ENCODE results near the gene PLEKHG7.
"Not testable (repeated sequence)": the region's sequence is repeated elsewhere in the genome, so short reads cannot be mapped to it uniquely, and the experiment has no call there.

Gene PLEKHG7

DNA sequence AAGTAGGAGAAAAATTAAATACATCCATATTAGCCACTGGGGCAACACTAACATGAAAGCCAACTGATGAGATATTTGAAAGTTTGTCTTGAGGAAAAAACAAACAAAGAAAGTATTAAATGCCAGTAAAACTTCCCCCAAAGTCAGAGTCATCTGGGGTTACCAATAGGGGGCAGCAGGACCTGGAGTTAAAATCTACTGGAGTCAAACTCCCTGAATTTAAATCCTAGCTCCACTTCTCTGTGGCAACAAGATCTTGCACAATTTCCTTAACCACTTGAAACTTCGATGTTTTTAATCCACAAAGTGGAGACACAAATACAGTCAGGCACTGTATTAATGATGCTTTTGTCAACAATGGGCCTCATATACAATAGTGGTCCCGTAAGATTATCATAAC is 14.4 kb downstream of the PLEKHG7 start:
- no peak for DNase-seq

DNA sequence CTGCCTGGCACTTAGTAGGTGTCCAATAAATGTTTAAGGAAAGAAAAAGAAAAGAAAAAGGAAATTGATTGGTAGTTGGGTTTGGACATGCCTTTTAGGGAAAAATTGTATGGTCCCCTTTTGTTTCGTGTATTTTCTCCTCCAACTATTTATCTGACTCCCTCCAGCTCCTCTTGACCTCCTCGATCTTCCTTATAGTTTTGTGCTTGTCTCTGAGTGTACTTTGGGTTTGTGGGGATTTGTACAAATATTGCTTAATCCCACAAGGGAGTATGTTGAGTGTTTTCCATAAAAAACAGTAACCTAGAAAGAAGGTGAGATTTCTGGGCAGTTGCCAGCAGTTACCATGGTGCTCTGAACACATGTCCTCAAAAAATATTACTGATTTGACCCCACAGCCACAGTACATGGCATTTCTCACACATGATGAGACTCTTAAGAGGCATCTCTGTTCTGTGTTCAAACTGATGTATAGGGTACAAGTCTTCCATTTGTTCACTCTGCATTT is 15.7 kb downstream of the PLEKHG7 start:
- peak; percentile 31 for DNase-seq

DNA sequence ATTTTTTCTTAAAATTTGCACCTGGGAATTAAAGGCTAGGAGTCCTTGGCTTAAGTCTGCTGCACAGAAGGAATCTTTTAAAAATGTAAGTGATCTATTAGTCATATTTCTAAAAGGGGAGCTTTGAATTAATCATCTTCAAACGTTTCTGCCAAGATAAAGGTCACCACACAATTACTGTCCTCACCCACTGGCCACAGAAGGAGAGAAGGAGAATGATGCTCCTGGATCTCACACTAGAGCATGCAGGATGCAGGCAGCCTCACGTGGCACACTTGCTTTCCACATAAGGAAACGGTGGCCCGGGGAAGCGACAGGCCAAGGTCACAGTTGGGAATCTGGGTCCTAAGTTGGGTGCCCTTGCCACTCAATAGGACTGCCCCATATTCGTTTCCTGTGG is 16.9 kb downstream of the PLEKHG7 start:
- DNase-seq, result peak; percentile 61

DNA sequence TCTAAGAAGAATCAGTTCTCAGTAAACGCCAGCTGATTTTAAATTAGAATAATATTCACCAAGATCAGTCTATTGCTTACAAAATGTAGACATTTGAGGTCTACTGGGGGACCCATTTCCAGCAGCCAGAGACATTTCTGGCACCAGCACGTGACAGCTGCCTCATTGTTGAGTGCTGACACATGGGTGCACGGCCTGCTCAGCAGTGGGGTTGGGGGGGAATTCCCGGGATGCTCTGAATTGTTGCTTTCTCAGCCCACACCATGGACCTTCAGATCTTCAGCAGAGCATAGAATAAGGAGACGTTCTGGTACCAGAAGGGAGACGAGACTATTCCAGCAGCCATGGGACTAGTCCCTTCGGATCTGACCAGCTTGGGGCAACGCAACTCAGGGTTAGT is 18.3 kb downstream of the PLEKHG7 start:
- DNase-seq, result peak; percentile 41

DNA sequence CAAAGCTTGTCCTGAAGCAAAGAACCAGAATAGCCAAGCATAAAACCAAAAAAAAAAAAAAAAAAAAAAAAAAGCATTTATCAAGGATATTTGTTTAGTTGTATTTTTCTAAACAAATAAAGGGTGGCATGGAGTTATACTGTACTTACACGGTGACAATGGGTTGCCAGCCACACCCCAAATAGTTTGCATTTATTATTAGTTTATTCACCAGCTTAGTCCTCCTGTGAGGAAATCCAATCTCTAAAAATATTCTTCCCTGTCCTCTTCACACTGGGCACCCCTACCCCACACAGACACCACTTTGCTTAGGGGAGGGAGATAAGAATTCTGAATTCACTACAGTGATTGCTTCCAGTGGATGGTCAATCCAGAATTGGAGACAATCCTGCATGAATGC is 18.9 kb downstream of the PLEKHG7 start:
- DNase-seq, result no peak

DNA sequence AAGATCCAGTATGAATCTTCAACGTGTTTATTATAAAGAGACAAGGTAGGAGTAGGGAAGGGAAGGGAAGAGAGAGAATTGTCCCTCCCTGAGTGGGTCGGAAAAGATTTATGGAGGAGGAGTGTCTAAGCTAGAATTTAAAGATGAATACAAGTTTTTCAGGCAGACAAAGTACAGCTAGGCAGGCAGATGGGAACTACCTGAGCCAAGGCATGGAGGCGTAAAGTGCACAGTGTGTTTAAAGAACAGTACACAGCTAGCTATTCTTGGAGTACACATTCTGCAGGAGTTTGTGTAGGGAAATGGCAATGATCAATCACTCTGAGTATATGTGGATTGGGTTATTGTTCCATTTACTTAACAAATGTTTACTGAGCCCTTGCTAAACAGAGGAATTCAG is 20.1 kb downstream of the PLEKHG7 start:
- no peak for DNase-seq

DNA sequence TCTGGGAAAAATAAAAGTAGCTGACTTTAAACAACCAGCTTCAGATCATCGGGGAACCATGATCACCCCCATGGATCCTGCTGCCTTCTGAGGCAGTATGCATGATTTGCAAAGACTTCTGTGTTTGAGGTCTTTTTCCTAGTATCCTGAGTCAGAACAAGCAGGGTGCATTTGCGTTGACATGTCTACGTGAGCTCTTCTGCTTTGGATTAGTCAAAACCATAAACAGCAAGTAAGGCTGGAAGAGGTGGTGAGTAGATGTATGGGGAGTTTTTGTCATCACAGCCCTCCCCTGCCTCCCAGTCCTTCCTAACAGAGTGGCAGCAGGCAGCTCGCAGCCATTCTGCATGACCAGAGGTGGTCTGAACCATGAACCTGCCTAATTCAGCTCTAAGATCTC is 24.1 kb downstream of the PLEKHG7 start:
- DNase-seq, result no peak

DNA sequence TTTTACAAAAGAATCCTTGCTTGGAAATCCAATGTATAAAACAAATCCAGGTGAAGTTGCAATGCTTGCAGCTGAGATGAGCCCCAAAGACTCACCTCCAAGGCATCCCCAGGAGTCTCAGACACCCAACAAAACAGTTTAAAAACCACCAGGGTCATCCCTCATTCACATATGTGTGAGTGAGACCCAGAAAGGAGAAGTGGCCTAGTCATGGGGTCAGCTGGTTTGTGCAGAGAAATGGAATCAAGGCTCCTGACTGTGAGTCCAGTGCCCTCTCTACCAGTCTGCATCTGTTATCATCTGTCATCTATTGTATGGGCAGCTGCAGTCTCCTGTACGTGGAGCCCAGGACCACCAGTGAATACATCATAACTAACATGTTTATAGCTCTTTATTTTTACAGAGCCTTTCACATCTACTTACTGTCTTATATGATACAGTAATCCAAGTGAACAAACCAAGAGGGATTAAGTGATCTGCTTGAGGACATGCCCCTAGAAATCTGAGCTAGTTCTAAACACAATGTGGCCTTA is 27.1 kb downstream of the PLEKHG7 start:
- DNase-seq, result no peak

DNA sequence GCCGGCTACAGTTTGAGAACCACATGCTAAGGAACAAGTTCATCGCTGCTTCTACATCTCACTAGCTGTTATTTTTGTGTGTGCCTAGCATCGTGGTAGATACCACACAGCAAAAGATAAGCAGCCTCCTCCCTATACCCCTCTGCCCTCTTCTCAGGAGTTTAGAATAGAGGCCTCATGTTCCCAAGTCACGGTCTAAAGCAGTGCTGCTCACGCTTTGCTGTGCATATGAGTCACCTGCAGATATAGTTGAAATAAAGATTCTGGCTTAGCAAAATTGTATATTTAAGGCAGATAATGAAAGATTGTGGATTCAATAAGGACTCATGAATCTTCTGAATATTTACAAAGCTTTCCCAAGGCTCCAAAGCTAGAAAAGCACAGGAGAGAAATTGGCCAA is 28.0 kb downstream of the PLEKHG7 start:
- DNase-seq, result no peak

DNA sequence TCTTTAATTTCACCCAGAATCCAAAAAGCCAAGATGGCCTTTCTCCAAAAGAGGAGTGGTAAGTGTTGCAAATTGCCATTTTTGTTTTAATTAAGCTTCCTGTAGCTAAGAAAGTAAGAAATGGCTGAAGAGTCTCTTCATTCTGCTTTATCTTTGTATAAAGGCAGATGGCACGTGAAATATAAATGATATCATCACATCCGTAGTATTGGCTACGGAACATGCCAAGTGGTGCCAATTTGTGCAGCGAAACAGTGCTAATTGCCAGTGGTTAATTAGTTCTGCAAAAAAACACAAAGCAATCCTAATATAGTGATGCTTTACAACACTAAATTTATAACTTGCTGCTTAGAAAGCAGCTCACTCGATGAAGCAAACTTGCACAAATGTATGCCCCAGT is 29.4 kb downstream of the PLEKHG7 start:
- DNase-seq, result no peak

DNA sequence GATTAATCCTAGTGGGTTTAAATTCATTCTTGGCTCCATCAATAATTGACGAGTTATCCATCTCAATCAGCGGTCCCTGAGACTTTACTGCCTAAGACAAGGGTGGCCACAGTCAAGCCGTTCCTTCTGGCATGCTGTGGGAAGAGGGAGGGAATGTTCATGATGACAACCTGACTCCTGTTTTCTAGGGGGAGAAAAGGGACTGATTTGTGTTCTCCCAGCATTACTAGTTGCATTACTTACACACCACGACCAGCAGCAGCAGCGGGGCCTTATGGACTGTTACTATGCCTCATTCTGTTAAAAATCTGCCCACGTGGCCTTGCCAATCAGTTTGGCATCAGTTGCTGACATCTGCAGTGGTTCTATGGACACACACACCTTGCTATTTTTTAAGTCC is 29.9 kb downstream of the PLEKHG7 start:
- DNase-seq, result no peak

DNA sequence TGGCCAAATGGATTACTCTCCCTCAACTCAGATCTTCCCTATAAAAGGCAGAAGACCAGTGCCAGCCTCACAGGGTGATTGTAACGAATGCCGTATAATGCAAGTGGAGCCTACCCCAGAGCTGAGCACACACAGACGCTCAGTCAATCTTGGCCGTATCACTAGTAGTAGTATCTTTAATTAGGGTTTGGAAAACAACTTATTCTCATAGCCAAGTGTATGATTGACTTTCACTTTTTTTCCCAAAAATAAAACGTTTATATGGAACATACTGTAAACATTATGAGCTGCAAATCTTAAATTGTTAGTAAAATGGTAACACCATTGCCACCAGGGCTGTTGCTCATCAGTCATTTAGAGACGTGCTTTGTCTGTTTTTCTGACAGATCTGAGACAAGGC is 30.4 kb downstream of the PLEKHG7 start:
- DNase-seq, result no peak

DNA sequence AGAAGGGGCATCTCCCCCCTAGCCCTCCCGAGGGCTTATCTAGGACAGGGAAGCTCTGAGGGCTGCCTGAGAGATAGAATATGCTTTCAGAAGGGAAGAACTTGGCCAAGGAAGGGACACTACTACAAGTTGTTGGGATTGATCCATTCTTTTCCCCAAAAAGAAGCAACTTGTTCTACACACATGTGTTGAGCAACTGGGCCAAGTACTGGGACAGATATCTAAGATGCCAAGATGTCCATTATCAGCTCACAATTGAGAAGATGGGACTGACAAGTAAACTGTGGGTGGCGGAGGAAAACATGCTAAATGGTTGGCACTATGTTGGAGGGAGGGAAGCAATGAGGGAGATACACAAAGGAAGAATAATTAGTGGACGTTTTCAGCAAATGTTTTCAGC is 30.9 kb downstream of the PLEKHG7 start:
- no peak for DNase-seq

DNA sequence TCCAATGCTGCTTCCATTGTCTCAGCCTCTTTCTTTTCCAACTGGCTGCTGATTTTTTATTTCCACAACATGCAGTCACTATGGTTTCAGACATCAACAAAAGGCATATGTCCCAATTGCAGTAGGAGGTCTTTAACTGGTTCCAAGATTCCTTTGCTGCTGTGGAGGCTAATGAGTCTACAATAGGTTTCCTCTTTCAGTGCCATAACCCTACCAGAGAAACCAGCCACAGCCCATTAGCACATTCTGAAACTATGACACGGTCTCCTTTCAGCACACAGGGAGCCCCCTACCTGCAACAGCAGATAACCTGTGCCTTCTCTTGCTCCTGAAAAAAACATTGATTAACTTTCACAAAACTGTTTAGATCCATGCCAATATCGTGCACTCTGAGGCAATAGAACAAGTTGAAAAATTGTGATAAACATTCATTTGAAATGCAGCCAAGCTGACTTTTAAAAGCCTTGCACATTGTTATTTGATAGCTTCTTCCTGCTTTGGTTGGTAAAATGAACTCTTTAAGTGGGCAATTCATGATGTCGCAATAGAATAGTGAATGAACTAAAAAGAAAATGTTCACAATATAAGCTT is 32.4 kb downstream of the PLEKHG7 start:
- DNase-seq, result no peak

DNA sequence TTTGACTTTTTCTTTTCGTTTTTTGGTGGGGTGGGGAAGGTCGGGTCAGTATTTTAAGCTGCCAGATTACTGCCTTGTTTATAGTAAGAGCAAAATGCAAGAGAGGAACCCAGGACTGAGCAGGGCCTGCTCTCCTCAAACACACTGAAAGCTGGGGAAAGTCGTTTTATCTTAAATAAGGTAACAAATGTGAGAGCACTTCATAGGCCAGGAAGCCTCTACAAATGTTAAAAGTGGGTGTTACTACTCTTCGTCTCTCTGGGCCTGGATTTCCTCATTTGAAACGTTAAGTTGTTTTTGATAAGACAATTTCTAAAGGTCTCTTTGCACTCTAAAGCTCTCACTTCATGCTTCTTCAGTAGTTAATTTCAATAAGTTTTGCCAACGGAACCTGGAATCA is 33.8 kb downstream of the PLEKHG7 start:
- DNase-seq, result no peak

DNA sequence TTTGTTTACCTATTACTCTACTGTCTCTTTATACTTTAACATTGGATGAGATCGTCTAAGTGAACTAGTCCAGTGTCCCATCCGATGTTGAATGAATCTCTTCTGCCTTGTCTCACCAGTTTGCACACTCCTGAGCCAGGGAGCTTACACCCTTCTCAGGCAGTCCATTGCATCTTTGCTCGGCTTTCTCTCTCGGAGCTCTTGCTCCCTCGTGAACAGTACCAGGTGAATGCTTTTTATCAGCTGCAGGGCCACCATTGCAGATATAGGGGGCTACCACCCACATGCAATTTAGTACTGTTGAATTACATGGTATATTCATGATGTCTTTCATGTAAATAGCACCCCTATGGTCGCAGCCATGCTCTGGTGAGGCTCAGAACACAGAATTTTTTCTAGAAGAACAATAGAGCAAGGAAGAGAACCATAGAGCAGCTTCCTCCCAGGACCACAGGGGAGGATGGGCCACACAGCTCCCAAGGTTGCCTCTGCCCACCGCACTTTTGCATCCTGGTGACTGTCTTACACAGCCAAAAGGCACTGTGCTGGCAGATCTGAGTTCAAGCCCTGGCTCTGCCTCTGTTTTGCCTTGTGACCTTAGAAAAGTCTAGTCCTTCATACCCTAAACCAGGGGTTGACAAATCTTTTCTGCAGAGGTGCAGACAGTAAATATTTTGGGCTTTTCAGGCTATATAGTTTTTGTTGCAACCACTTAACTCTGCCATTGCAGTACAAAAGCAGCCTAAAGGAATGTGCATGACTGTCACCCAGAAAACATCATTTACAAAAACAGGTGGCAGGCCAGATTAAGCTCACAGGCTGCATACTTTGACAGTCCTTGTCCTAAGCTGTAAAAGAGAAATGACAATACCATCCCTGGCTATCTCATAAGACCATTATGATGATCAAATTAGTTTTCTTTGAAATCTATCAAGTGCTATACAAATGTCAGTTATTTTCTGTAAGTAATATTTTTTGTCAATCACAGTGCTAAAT is 35.4 kb downstream of the PLEKHG7 start:
- no peak for DNase-seq

DNA sequence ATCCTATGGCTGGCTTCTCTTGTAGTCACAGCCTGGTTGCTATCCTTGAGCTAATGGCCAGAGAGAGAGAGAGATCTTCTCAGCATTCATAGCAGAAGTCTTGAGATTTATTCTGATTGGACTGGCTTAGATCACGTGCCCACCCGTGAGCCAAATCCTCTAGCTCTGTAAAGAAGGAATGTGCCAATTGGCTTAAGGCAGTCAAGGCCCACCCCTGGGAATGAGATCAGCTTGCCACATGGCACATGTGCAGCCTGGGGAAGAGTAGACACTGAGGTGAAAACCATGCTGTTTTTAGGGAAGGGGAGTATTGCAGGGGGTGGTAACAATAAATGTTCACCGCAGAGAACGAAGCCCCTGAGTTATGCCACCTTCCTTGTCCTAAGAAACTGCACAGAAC is 36.3 kb downstream of the PLEKHG7 start:
- DNase-seq, result no peak

DNA sequence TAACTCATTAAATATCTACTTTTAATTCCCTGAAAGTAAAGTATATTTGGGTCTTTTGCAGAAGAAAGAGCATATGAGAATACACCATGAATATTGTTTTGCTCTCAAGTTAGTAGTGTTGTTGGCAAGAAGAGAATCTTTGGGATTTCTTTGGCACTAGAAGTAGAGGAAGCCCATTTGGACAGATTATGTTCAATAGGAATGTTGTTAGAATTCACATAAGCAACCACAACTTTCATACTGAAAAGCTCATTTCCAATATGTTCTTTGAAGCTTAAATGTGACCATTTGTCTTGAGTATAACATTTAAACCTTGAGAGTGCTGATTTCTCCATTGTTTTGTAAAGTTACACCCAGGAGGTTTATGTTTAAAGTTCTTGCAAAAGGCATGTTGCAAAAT is 37.6 kb downstream of the PLEKHG7 start:
- no peak for DNase-seq

DNA sequence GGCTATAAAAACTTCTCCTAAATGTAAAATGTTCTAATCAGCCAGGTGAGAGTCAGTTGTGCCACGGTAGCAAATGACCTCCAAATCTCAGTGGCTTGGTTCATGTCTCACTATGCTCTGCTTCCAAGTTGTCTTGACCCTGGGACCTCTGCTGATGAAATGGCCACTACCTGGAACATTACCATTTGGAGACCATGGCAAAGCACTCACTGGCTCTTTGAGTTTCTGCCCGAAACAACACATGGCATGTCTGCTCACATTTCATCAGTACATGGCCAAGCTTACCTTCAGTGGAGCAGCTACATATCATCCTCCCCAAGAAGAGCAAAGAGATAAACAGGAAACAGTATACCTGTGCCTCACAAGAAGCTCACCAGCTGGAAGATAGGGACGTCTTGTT is 40.2 kb downstream of the PLEKHG7 start:
- DNase-seq, result no peak

DNA sequence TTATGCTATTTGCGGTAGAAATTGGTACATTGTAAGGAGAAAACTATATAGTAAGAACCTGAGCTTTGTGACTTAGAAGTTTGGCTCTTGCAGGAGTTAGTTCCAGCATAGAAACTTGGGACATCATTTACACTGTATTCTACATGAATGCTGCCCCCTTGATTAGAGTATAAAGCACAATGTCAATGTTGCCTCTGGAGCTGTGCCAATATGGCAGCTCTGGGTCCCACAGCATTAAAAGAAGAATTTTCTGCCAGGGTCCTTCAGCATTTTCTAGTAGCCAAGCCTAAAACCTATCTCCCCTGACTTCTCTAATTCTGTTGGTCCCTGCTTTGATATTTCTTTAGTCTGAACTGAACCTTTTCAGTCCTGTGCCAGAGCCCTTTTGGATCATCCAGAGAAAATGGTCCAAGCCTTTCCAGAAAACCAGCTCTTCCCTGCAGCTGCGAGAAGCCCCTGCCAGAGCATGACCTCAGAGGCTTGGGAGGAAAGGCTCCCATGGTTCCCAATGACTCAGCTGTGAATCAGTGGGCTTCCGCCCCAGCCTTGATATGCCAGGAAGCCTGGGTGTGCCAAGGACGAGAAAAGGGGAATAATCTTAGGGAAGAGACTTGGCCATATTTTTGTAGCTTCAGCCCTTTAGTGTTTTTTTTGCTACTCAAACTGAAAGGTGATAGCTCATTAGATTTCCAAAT is 43.2 kb downstream of the PLEKHG7 start:
- peak; percentile 56 for DNase-seq

DNA sequence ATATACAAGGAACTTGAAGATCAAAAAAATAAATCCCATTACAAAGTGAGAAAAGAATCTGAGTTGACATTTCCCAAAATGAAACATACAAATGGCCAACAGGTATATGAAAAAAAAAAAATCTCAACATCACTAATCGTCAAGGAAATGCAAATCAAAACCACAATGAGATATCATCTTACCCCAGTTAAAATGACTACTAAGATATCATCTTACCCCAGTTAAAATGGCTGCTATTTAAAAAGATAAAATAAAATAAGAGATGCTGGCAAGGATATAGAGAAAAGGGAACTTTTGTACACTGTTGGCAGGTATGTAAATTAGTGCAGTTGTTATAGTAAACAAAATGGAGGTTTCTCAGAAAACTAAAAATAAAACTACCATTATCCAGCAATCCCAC is 44.4 kb downstream of the PLEKHG7 start:
- DNase-seq, result no peak

DNA sequence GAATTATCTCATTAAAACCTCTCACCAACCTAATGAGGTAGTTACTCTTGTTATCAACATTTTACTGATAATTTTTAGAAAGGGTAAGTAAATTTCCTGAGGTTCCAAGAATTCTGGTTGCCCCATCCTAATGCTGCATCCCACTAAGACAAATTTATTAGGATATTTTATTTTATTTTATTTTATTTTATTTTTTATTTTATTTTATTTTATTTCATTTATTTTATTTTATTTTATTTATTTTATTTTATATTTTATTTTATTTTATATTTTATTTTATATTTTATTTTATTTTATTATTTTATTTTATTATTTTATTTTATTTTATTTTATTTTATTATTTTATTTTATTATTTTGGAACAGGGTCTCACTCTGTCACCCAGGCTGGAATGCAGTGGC is 46.9 kb downstream of the PLEKHG7 start:
- DNase-seq, result not testable (repeated sequence)
